ENCODE results near the gene BCAS1.

BCAS1 gene

GRCh38 chr20:54004445-54004844, 65.9 kb downstream of the BCAS1 start:
- FAIRE-seq = peak; percentile 54
- DNase-seq (ENCODE audit: insufficient read length) = no peak
- no peak for TF ChIP-seq TAF1 (IDR thresholded peaks at IDR 0.05; ENCODE audit: borderline replicate concordance, low read depth, low read length)

GRCh38 chr20:54002741-54003140, 67.7 kb downstream of the BCAS1 start:
- TF ChIP-seq TAF1 (IDR thresholded peaks at IDR 0.05; ENCODE audit: borderline replicate concordance, low read depth, low read length) = no peak
- no peak for TF ChIP-seq POLR2AphosphoS5 (IDR thresholded peaks at IDR 0.05; ENCODE audit: low read depth, low read length)
- no peak for TF ChIP-seq POLR2A (IDR thresholded peaks at IDR 0.05; ENCODE audit: low read depth, low read length)
- FAIRE-seq (no peak), DNase-seq (ENCODE audit: insufficient read length) (no peak)

GRCh38 chr20:54002056-54002575, 68.3 kb downstream of the BCAS1 start:
- DNase-seq (ENCODE audit: insufficient read length) (no peak), FAIRE-seq (no peak)
- no peak for TF ChIP-seq POLR2A (IDR thresholded peaks at IDR 0.05; ENCODE audit: low read depth, low read length)
- TF ChIP-seq POLR2AphosphoS5 (IDR thresholded peaks at IDR 0.05; ENCODE audit: low read depth, low read length) = no peak
- no peak for TF ChIP-seq TAF1 (IDR thresholded peaks at IDR 0.05; ENCODE audit: borderline replicate concordance, low read depth, low read length)

DNA sequence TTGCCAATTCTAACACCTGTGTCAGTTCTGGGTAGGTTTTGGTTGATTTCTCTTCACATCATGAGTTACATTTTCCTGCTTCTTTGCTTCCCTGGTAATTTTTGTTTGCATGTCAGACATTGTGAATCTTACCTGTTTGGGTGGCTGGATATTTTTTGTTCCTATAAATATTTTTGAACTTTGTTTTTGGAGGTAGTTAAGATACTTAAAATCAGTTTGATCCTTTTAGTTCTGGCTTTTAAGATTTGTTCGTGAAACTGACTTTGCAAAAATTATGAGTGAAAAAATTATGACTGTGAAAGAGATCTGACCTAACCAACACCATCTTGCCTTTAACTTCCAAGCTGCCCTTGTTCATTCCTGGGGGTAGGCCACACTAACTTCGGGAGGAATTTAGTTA, 69.5 kb downstream of the BCAS1 start:
- no peak for DNase-seq (ENCODE audit: insufficient read length)
- TF ChIP-seq POLR2A (IDR thresholded peaks at IDR 0.05; ENCODE audit: low read depth, low read length) (no peak), POLR2AphosphoS5 (IDR thresholded peaks at IDR 0.05; ENCODE audit: low read depth, low read length) (no peak), TAF1 (IDR thresholded peaks at IDR 0.05; ENCODE audit: borderline replicate concordance, low read depth, low read length) (no peak)
- no peak for FAIRE-seq

DNA sequence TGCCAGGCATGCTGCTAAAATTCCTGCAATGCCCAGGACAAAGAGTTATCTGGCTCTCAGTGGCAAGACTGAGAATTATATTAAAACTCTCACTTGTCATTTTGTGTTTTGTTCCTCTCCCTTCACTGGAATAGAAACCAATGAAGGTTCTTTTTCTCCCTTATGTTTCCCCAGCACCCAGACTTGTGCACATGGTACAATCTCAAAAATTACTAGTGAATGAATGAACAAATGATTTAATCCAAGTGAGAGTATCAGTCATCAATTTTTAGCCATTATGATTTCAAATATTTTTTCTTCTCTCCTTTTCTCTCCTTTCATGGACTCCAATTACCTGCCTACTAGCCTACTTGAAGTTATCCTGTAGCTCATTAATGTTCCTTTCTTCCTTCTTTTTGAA, 70.1 kb downstream of the BCAS1 start:
- FAIRE-seq (no peak), DNase-seq (ENCODE audit: insufficient read length) (no peak)
- no peak for TF ChIP-seq POLR2A (IDR thresholded peaks at IDR 0.05; ENCODE audit: low read depth, low read length)
- TF ChIP-seq TAF1 (IDR thresholded peaks at IDR 0.05; ENCODE audit: borderline replicate concordance, low read depth, low read length) = no peak
- no peak for TF ChIP-seq POLR2AphosphoS5 (IDR thresholded peaks at IDR 0.05; ENCODE audit: low read depth, low read length)

GRCh38 chr20:53999077-53999476, 71.3 kb downstream of the BCAS1 start:
- FAIRE-seq (no peak), DNase-seq (ENCODE audit: insufficient read length) (no peak)
- TF ChIP-seq POLR2A (IDR thresholded peaks at IDR 0.05; ENCODE audit: low read depth, low read length) (no peak), POLR2AphosphoS5 (IDR thresholded peaks at IDR 0.05; ENCODE audit: low read depth, low read length) (no peak), TAF1 (IDR thresholded peaks at IDR 0.05; ENCODE audit: borderline replicate concordance, low read depth, low read length) (no peak)

- DNase-seq (ENCODE audit: insufficient read length) = no peak
- FAIRE-seq = no peak
- TF ChIP-seq TAF1 (IDR thresholded peaks at IDR 0.05; ENCODE audit: borderline replicate concordance, low read depth, low read length) (no peak), POLR2A (IDR thresholded peaks at IDR 0.05; ENCODE audit: low read depth, low read length) (no peak), POLR2AphosphoS5 (IDR thresholded peaks at IDR 0.05; ENCODE audit: low read depth, low read length) (no peak)
Observed at GRCh38 chr20:53996584-53997486, 73.6 kb downstream of the BCAS1 start.

DNA sequence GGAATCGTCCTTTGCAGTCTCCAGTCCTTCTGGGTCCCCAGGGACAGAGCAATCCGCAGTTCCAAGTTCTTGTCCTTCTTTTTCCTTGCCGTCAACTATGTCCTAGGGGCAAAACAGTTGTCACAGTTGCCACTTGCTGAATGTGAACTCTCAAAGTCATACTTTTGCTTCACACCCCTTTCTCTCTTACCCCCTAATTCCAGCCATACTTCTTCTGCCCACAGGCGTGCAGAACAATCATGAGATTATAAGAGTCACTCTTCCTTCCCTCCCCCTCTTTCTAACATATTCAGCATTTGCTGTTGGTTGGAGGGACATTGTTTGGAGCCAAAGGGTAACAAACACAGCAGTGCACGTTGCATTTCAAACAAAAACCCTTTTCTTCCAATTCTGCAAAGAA, 74.4 kb downstream of the BCAS1 start:
- FAIRE-seq (no peak), DNase-seq (ENCODE audit: insufficient read length) (no peak)
- TF ChIP-seq POLR2A (IDR thresholded peaks at IDR 0.05; ENCODE audit: low read depth, low read length) (no peak), POLR2AphosphoS5 (IDR thresholded peaks at IDR 0.05; ENCODE audit: low read depth, low read length) (no peak), TAF1 (IDR thresholded peaks at IDR 0.05; ENCODE audit: borderline replicate concordance, low read depth, low read length) (no peak)

DNA sequence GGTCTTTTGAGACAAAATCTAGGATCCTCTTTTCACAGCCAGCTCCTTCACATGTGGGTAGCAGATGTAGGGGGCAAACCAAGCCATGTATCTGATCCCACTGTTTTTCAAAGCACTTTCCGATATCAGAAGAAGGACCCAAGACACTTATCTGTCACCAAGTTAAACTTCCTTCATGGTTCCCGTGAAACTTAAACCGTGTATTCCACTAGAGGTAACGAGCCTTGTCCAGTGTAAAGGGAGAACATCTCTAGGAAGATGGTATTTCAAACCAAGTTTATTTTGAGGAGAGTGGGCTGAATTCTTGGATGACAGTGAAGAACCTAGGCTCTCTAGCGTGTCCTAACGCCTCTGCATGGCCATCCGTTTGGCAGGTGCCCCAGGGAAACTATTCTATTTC, 76.3 kb downstream of the BCAS1 start:
- TF ChIP-seq TAF1 (IDR thresholded peaks at IDR 0.05; ENCODE audit: borderline replicate concordance, low read depth, low read length) = no peak
- DNase-seq (ENCODE audit: insufficient read length) = no peak
- FAIRE-seq = no peak

DNA sequence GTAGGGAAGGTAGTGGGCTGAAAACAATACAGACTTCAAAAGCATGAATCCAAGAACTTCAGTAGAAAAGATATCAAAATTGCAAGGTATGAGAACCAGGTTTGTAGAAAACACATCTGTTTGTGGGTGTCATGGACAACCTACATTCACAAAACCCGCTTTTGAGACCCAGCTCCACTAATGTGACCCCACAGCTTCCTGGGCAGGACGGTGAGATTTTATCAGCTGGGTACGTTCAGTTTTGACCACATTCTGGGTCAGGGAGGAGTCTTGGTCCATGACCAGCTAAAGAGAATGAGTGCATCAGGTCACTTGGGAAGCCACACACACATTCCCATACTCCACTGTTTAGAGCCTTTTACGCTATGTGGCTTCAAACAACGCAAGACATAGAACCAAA, 77.1 kb downstream of the BCAS1 start:
- no peak for DNase-seq (ENCODE audit: insufficient read length)
- TF ChIP-seq TAF1 (IDR thresholded peaks at IDR 0.05; ENCODE audit: borderline replicate concordance, low read depth, low read length) (no peak), POLR2A (IDR thresholded peaks at IDR 0.05; ENCODE audit: low read depth, low read length) (no peak), POLR2AphosphoS5 (IDR thresholded peaks at IDR 0.05; ENCODE audit: low read depth, low read length) (no peak)
- FAIRE-seq = no peak

GRCh38 chr20:53990768-53991450, 79.5 kb downstream of the BCAS1 start:
- TF ChIP-seq TAF1 (IDR thresholded peaks at IDR 0.05; ENCODE audit: borderline replicate concordance, low read depth, low read length) = no peak
- TF ChIP-seq POLR2AphosphoS5 (IDR thresholded peaks at IDR 0.05; ENCODE audit: low read depth, low read length) = no peak
- TF ChIP-seq POLR2A (IDR thresholded peaks at IDR 0.05; ENCODE audit: low read depth, low read length) = no peak
- DNase-seq (ENCODE audit: insufficient read length) (no peak), FAIRE-seq (no peak)

DNA sequence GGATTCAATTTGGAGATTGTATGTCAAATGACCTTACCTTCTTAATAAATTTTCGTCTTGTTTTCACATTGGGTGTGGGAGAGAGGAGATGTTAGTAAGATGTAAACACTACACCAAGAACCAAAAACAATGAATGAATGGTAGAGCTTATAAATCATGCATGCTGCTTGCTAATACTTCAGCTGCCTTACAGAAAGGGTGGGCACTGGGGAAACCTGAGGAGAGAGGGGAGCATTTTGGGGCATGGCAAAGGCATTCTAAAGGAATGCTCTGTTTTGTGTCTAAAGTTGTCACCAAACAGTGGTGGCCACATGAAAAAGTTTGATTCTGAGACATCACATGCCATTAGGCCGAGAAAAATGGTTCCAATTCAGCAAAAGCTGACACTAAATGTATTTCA, 80.4 kb downstream of the BCAS1 start:
- DNase-seq (ENCODE audit: insufficient read length) (no peak), FAIRE-seq (no peak)
- TF ChIP-seq POLR2AphosphoS5 (IDR thresholded peaks at IDR 0.05; ENCODE audit: low read depth, low read length) (no peak), POLR2A (IDR thresholded peaks at IDR 0.05; ENCODE audit: low read depth, low read length) (no peak), TAF1 (IDR thresholded peaks at IDR 0.05; ENCODE audit: borderline replicate concordance, low read depth, low read length) (no peak)

Measured in GM12892 (cell line).